ENCODE measurements around the gene CRYGS. TPM values are rescaled to one million over a fixed set of nuclear protein-coding genes. Genes with fewer than 3 reads are reported as not detected.

Gene CRYGS
- total RNA-seq, 1 donor: 0.21 TPM

GRCh38 chr3:186497608-186498007, 46.6 kb downstream of the CRYGS start:
- no peaks in the 10 kb centered on the region for H3K4me1 ChIP-seq (ENCODE audit: insufficient read depth, low read length)
- no peak overlapping the region for H3K4me3 ChIP-seq (ENCODE audit: low read length)
- no peaks in the 10 kb centered on the region for H3K9me3 ChIP-seq (ENCODE audit: low read depth, low read length)
- no peaks in the 10 kb centered on the region for H3K27me3 ChIP-seq (ENCODE audit: insufficient read depth, low read length)

- H3K9me3 ChIP-seq (ENCODE audit: low read depth, low read length): no peaks in the 10 kb centered on the region
- H3K4me1 ChIP-seq (ENCODE audit: insufficient read depth, low read length): no peaks in the 10 kb centered on the region
- no peak overlapping the region for H3K4me3 ChIP-seq (ENCODE audit: low read length)
- H3K27me3 ChIP-seq (ENCODE audit: insufficient read depth, low read length): no peaks in the 10 kb centered on the region
These were observed 47.5 kb downstream of the CRYGS start for GRCh38 chr3:186496635-186497034.

- Histone ChIP-seq H3K9me3 (ENCODE audit: low read depth, low read length) (no peaks in the 10 kb centered on the region), H3K4me3 (ENCODE audit: low read length) (no peak overlapping the region), H3K27me3 (ENCODE audit: insufficient read depth, low read length) (no peaks in the 10 kb centered on the region), H3K4me1 (ENCODE audit: insufficient read depth, low read length) (no peaks in the 10 kb centered on the region)
These were observed 48.2 kb downstream of the CRYGS start for GRCh38 chr3:186496016-186496415.

GRCh38 chr3:186493525-186494255, 50.5 kb downstream of the CRYGS start:
- Histone ChIP-seq H3K4me1 (ENCODE audit: insufficient read depth, low read length) (no peaks in the 10 kb centered on the region), H3K9me3 (ENCODE audit: low read depth, low read length) (no peaks in the 10 kb centered on the region), H3K4me3 (ENCODE audit: low read length) (no peak overlapping the region), H3K27me3 (ENCODE audit: insufficient read depth, low read length) (no peaks in the 10 kb centered on the region)

- Histone ChIP-seq H3K4me3 (ENCODE audit: low read length) (no peak overlapping the region), H3K9me3 (ENCODE audit: low read depth, low read length) (no peaks in the 10 kb centered on the region), H3K27me3 (ENCODE audit: insufficient read depth, low read length) (no peaks in the 10 kb centered on the region), H3K4me1 (ENCODE audit: insufficient read depth, low read length) (no peaks in the 10 kb centered on the region)
These were observed 51.7 kb downstream of the CRYGS start for GRCh38 chr3:186492385-186492984.

GRCh38 chr3:186489507-186489906, 54.7 kb downstream of the CRYGS start:
- H3K27me3 ChIP-seq (ENCODE audit: insufficient read depth, low read length): no peaks in the 10 kb centered on the region
- H3K4me1 ChIP-seq (ENCODE audit: insufficient read depth, low read length): no peaks in the 10 kb centered on the region
- H3K4me3 ChIP-seq (ENCODE audit: low read length): no peak overlapping the region
- no peaks in the 10 kb centered on the region for H3K9me3 ChIP-seq (ENCODE audit: low read depth, low read length)

Other genes with a start within 250 kb of the CRYGS start
- gene DGKG, start 182.1 kb downstream of the CRYGS start, total RNA-seq: 2.5 TPM
- gene TBCCD1, start 23.0 kb upstream of the CRYGS start, total RNA-seq: 8.4 TPM
- gene DNAJB11, start 26.3 kb upstream of the CRYGS start, total RNA-seq: 44.3 TPM
- not detected for gene AHSG, start 68.7 kb upstream of the CRYGS start, total RNA-seq
- not detected for gene FETUB, start 96.0 kb upstream of the CRYGS start, total RNA-seq
- not detected for gene HRG, start 121.6 kb upstream of the CRYGS start, total RNA-seq
- 0.21 TPM for gene KNG1, start 173.0 kb upstream of the CRYGS start, total RNA-seq
- 1,243 TPM for gene EIF4A2, start 239.2 kb upstream of the CRYGS start, total RNA-seq

Measured in mononuclear cell (primary cell).